PC-3 (cell line): ENCODE data around the gene CDIP1. TPM values are rescaled to one million over a fixed set of nuclear protein-coding genes. Genes with fewer than 3 reads are reported as not detected.

Source experiments
- ATAC-seq: fragments of 200-7000 bp; cut with Tn5 transposase; 2 replicates; pipeline ENCODE4 v1.9.1; 2020; ENCODE audit warnings: mild to moderate bottlenecking, moderate library complexity
- BruUV-seq: library from RNA; stranded (reverse); fragments of 400-500 nt; replicated peaks from 2 replicates; lab custom pipeline; 2021; lab: Mats Ljungman, UMichigan
- CTCF ChIA-PET: fragments of 300-600 bp; sonication (Branson Sonifier 250); formaldehyde crosslinking; loops from one replicate; lab custom pipeline; 2022; ENCODE audit warnings: antibody characterized with exemption; lab: Charles Lee
- POLR2A ChIA-PET: fragments of 300-600 bp; sonication (Branson Sonifier 250); formaldehyde crosslinking; loops from one replicate; lab custom pipeline; 2022; ENCODE audit warnings: antibody characterized with exemption; ENCODE audit not compliant: unreplicated experiment; lab: Charles Lee
- DNase-seq: peaks from one replicate; pipeline ENCODE4 v3.0.0-alpha.2; 2015
- H2AFZ ChIP-seq: fragments of 300-600 bp; sonication (generic); 2 replicates; pipeline ENCODE4 v1.6.0; 2016; ENCODE audit warnings: antibody characterized with exemption, low read length
- H3F3A ChIP-seq: fragments of 300-600 bp; sonication (generic); one replicate; pipeline ENCODE4 v1.6.0; 2017; ENCODE audit warnings: antibody characterized with exemption, low read length, control low read depth, mild to moderate bottlenecking; ENCODE audit not compliant: unreplicated experiment
- H3K27ac ChIP-seq: fragments of 300-600 bp; sonication (generic); 2 replicates; pipeline ENCODE4 v1.5.1; 2016; ENCODE audit warnings: mild to moderate bottlenecking, low read length
- H3K27me3 ChIP-seq: fragments of 300-600 bp; sonication (generic); 2 replicates; pipeline ENCODE4 v1.6.1; 2016; ENCODE audit warnings: low read length, mixed read lengths
- H3K36me3 ChIP-seq: fragments of 300-600 bp; sonication (generic); 2 replicates; pipeline ENCODE4 v1.6.1; 2016; ENCODE audit warnings: low read depth, mixed run types, low read length, mixed read lengths
- H3K4me1 ChIP-seq: fragments of 300-600 bp; sonication (generic); 2 replicates; pipeline ENCODE4 v1.5.1; 2016; ENCODE audit warnings: low read length; ENCODE audit not compliant: insufficient read depth
- H3K4me2 ChIP-seq: fragments of 300-600 bp; sonication (generic); 2 replicates; pipeline ENCODE4 v1.6.0; 2016; ENCODE audit warnings: low read length
- H3K4me3 ChIP-seq: fragments of 300-600 bp; sonication (generic); 2 replicates; pipeline ENCODE4 v1.5.1; 2016; ENCODE audit warnings: mild to moderate bottlenecking, low read length, mixed read lengths
- H3K79me2 ChIP-seq: fragments of 300-600 bp; sonication (generic); 2 replicates; pipeline ENCODE4 v1.6.1; 2017; ENCODE audit warnings: low read length, mixed read lengths
- H3K9ac ChIP-seq: fragments of 300-600 bp; sonication (generic); 2 replicates; pipeline ENCODE4 v1.6.0; 2016; ENCODE audit warnings: mild to moderate bottlenecking, low read length
- H3K9me2 ChIP-seq: fragments of 300-600 bp; sonication (generic); replicated peaks from 2 replicates; pipeline ENCODE4 v1.6.1; 2016; ENCODE audit warnings: mixed run types, low read length, mixed read lengths
- H3K9me3 ChIP-seq: fragments of 300-600 bp; sonication (generic); 2 replicates; pipeline ENCODE4 v1.6.1; 2016; ENCODE audit warnings: low read length, mixed read lengths
- H4K20me1 ChIP-seq: fragments of 300-600 bp; sonication (generic); 2 replicates; pipeline ENCODE4 v1.6.1; 2016; ENCODE audit warnings: low read length, mixed read lengths
- CTCF ChIP-seq: fragments of 300-600 bp; sonication (generic); conservative IDR thresholded peaks from 2 replicates; pipeline ENCODE4 v1.5.1; 2017; ENCODE audit warnings: antibody characterized with exemption, low read depth, mild to moderate bottlenecking, low read length
- EZH2 ChIP-seq: fragments of 300-600 bp; sonication (generic); IDR thresholded peaks from one replicate; pipeline ENCODE4 v1.6.1; 2017; ENCODE audit warnings: antibody characterized with exemption, mild to moderate bottlenecking, low read length; ENCODE audit not compliant: unreplicated experiment
- EZH2phosphoT487 ChIP-seq: fragments of 300-600 bp; sonication (generic); IDR thresholded peaks from 2 replicates; pipeline ENCODE4 v1.6.1; 2018; ENCODE audit warnings: mild to moderate bottlenecking, antibody characterized with exemption, low read length, borderline replicate concordance
- intact Hi-C: fragments of 100-400 bp; cut with micrococcal nuclease; formaldehyde crosslinking; loops from 2 replicates; pipeline ENCODE4 v1.9.0; 2023
- total RNA-seq: library from RNA; depleted of rRNA; stranded (reverse); fragments of >200 nt; gene quantifications from 2 replicates; pipeline ENCODE4 v1.2.3, GENCODE V29; 2014

The CDIP1 gene
- total RNA-seq, 1 experiment from 2014 or later = 8.7 TPM

- ChIA-PET CTCF (no interaction called here), POLR2A (no interaction called here)
- Histone ChIP-seq H3K9ac (no peak overlapping the region), H3K27me3 (no peaks in the 10 kb centered on the region), H3K4me3 (no peak overlapping the region), H3K27ac (no peak overlapping the region), H2AFZ (no peak overlapping the region), H3K4me2 (no peak overlapping the region), H3K9me2 (no peaks in the 10 kb centered on the region), H3K4me1 (no peaks in the 10 kb centered on the region), H3F3A (no peaks in the 10 kb centered on the region), H4K20me1 (no peaks in the 10 kb centered on the region), H3K36me3 (no peaks in the 10 kb centered on the region), H3K79me2 (no peaks in the 10 kb centered on the region), H3K9me3 (no peaks in the 10 kb centered on the region)
- ATAC-seq (no peak), DNase-seq (no peak)
- no TSS peak for BruUV-seq
- intact Hi-C loops = no loop called here
- no peak for TF ChIP-seq CTCF
- TF ChIP-seq EZH2 = no peak
- no peak for TF ChIP-seq EZH2phosphoT487
Measured at GRCh38 chr16:4525634-4526277, 12.8 kb downstream of the CDIP1 start.

GRCh38 chr16:4525069-4525468 lies 13.5 kb downstream of the CDIP1 start:
- BruUV-seq = no TSS peak
- Histone ChIP-seq H4K20me1 (no peaks in the 10 kb centered on the region), H3K79me2 (no peaks in the 10 kb centered on the region), H2AFZ (no peak overlapping the region), H3K9me2 (no peaks in the 10 kb centered on the region), H3K36me3 (no peaks in the 10 kb centered on the region), H3K27me3 (no peaks in the 10 kb centered on the region), H3K9me3 (no peaks in the 10 kb centered on the region), H3K4me3 (no peak overlapping the region), H3K4me2 (no peak overlapping the region), H3F3A (no peaks in the 10 kb centered on the region), H3K9ac (no peak overlapping the region), H3K27ac (no peak overlapping the region), H3K4me1 (no peaks in the 10 kb centered on the region)
- intact Hi-C loops = no loop called here
- no peak for TF ChIP-seq CTCF
- TF ChIP-seq EZH2 = no peak
- TF ChIP-seq EZH2phosphoT487 = no peak
- CTCF ChIA-PET = no interaction called here
- no peak for DNase-seq
- no peak for ATAC-seq
- POLR2A ChIA-PET = no interaction called here

- ATAC-seq = no peak
- Histone ChIP-seq H3K36me3 (no peaks in the 10 kb centered on the region), H3K79me2 (no peaks in the 10 kb centered on the region), H2AFZ (no peak overlapping the region), H3K9me2 (no peaks in the 10 kb centered on the region), H3K9me3 (no peaks in the 10 kb centered on the region), H3K4me1 (no peaks in the 10 kb centered on the region), H3F3A (no peaks in the 10 kb centered on the region), H3K9ac (no peak overlapping the region), H3K27ac (no peak overlapping the region), H3K27me3 (no peaks in the 10 kb centered on the region), H3K4me3 (no peak overlapping the region), H3K4me2 (no peak overlapping the region), H4K20me1 (no peaks in the 10 kb centered on the region)
- DNase-seq = no peak
- no TSS peak for BruUV-seq
- TF ChIP-seq CTCF = no peak
- TF ChIP-seq EZH2phosphoT487 = no peak
- TF ChIP-seq EZH2 = no peak
- intact Hi-C loops = no loop called here
- ChIA-PET CTCF (no interaction called here), POLR2A (no interaction called here)
Measured at GRCh38 chr16:4524571-4524970, 14.0 kb downstream of the CDIP1 start.
